ENCODE results near the gene CDR2. TPM values are rescaled to one million over a fixed set of nuclear protein-coding genes. Genes with fewer than 3 reads are reported as not detected.

CDR2 gene
- total RNA-seq, 1 experiment from 2014 or later: 29.3 TPM

GRCh38 chr16:22388101-22388644, 13.8 kb upstream of the CDR2 start:
- ChIA-PET CTCF (no interaction called here), POLR2A (ENCODE audit: unreplicated experiment) (interaction anchor here (1.4 kb wide), 1 partner anchor 9 kb away, joined by 12 read pairs; no protein-coding TSS in a partner anchor)
- peak overlapping the region; percentile 64 for H3K27ac ChIP-seq
- DNase-seq: no peak
- H3K4me1 ChIP-seq (replicated peaks; ENCODE audit: insufficient read depth): peaks cover 41% of the 10 kb centered on the region
- no peak overlapping the region for H3K4me3 ChIP-seq
- no peaks in the 10 kb centered on the region for H4K20me1 ChIP-seq (ENCODE audit: insufficient read depth)
- H3K4me2 ChIP-seq: no peak overlapping the region
- TF ChIP-seq EZH2 (IDR thresholded peaks at IDR 0.05; ENCODE audit: low read depth) (no peak), CTCF (conservative IDR thresholded peaks at IDR 0.05) (no peak)
- no peaks in the 10 kb centered on the region for H3K79me2 ChIP-seq (ENCODE audit: low read depth)
- H3K9me2 ChIP-seq (ENCODE audit: insufficient read depth): no peaks in the 10 kb centered on the region
- BruUV-seq (replicated peaks): no TSS peak
- no peaks in the 10 kb centered on the region for H3K27me3 ChIP-seq (ENCODE audit: insufficient read depth, low read depth)
- H2AFZ ChIP-seq: no peak overlapping the region
- peaks cover 8% of the 10 kb centered on the region; the same call in 1 of the 2 replicates for H3K9me3 ChIP-seq (ENCODE audit: insufficient read depth, low read depth)
- intact Hi-C loops (cut with micrococcal nuclease; ENCODE audit: unreplicated experiment): no loop called here
- peaks cover 29% of the 10 kb centered on the region for H3F3A ChIP-seq (ENCODE audit: insufficient read depth, low read depth)
- H3K36me3 ChIP-seq (ENCODE audit: low read depth): peaks cover 5% of the 10 kb centered on the region; the same call in 1 of the 2 replicates

GRCh38 chr16:22386976-22387375, 12.6 kb upstream of the CDR2 start:
- intact Hi-C loops (cut with micrococcal nuclease; ENCODE audit: unreplicated experiment): loop anchor here (1.0 kb wide), 1 partner anchor 10 kb away; no protein-coding TSS in a partner anchor
- Histone ChIP-seq H3K9me2 (ENCODE audit: insufficient read depth) (no peaks in the 10 kb centered on the region), H3K36me3 (ENCODE audit: low read depth) (peaks cover 5% of the 10 kb centered on the region; the same call in 1 of the 2 replicates), H3F3A (ENCODE audit: insufficient read depth, low read depth) (peaks cover 29% of the 10 kb centered on the region), H3K27me3 (ENCODE audit: insufficient read depth, low read depth) (no peaks in the 10 kb centered on the region), H3K4me1 (replicated peaks; ENCODE audit: insufficient read depth) (peaks cover 41% of the 10 kb centered on the region), H3K27ac (peak overlapping the region; percentile 64), H4K20me1 (ENCODE audit: insufficient read depth) (no peaks in the 10 kb centered on the region), H3K9me3 (ENCODE audit: insufficient read depth, low read depth) (0 out of 2 replicates have a peak, but pooled peaks cover 8% of the 10 kb centered on the region), H3K79me2 (ENCODE audit: low read depth) (no peaks in the 10 kb centered on the region), H2AFZ (no peak overlapping the region), H3K4me2 (peak overlapping the region; percentile 27; the same call in 1 of the 2 replicates), H3K4me3 (no peak overlapping the region)
- CTCF ChIA-PET: interaction anchor here (0.6 kb wide), 1 partner anchor 376 kb away, joined by 3 read pairs; no protein-coding TSS in a partner anchor
- no TSS peak for BruUV-seq (replicated peaks)
- peak; percentile 25 to 92 for DNase-seq
- TF ChIP-seq CTCF (conservative IDR thresholded peaks at IDR 0.05) (no peak), EZH2 (IDR thresholded peaks at IDR 0.05; ENCODE audit: low read depth) (no peak)
- POLR2A ChIA-PET (ENCODE audit: unreplicated experiment): interaction anchor here (0.6 to 1.4 kb wide), 4 partner anchors 10 to 36 kb away, joined by 3 to 12 read pairs (median 4); no protein-coding TSS in a partner anchor

GRCh38 chr16:22385196-22385595, 10.8 kb upstream of the CDR2 start:
- Histone ChIP-seq H3K79me2 (ENCODE audit: low read depth) (no peaks in the 10 kb centered on the region), H2AFZ (no peak overlapping the region), H3K9me3 (ENCODE audit: insufficient read depth, low read depth) (0 out of 2 replicates have a peak, but pooled peaks cover 8% of the 10 kb centered on the region), H4K20me1 (ENCODE audit: insufficient read depth) (no peaks in the 10 kb centered on the region), H3F3A (ENCODE audit: insufficient read depth, low read depth) (peaks cover 29% of the 10 kb centered on the region), H3K4me1 (replicated peaks; ENCODE audit: insufficient read depth) (peaks cover 41% of the 10 kb centered on the region), H3K27me3 (ENCODE audit: insufficient read depth, low read depth) (no peaks in the 10 kb centered on the region), H3K4me2 (no peak overlapping the region), H3K27ac (no peak overlapping the region), H3K9me2 (ENCODE audit: insufficient read depth) (no peaks in the 10 kb centered on the region), H3K4me3 (no peak overlapping the region), H3K36me3 (ENCODE audit: low read depth) (peaks cover 5% of the 10 kb centered on the region; the same call in 1 of the 2 replicates)
- intact Hi-C loops (cut with micrococcal nuclease; ENCODE audit: unreplicated experiment): no loop called here
- BruUV-seq (replicated peaks): no TSS peak
- TF ChIP-seq CTCF (conservative IDR thresholded peaks at IDR 0.05) (no peak), EZH2 (IDR thresholded peaks at IDR 0.05; ENCODE audit: low read depth) (no peak)
- no peak for DNase-seq
- POLR2A ChIA-PET (ENCODE audit: unreplicated experiment): no interaction called here
- CTCF ChIA-PET: no interaction called here
